ENCODE results near the gene ANKRD40. TPM values are rescaled to one million over a fixed set of nuclear protein-coding genes. Genes with fewer than 3 reads are reported as not detected.

ANKRD40 gene
- 10 to 100 TPM; 24.8 to 46.4 (median 40.3) TPM for total RNA-seq
- 10 to 100 TPM; 14.9 to 37.0 (median 18.7) TPM for polyA plus RNA-seq
- long read RNA-seq, donor 1, full-length matches to known transcripts: 4 of 384 reads
- long read RNA-seq, donor 1, partial matches to known transcripts: 363 of 384 reads
- long read RNA-seq, donor 1, other reads (novel, unspliced or antisense): 17 of 384 reads
- long read RNA-seq, donor 2, full-length matches to known transcripts: 3 of 3 reads
- long read RNA-seq, donor 2, partial matches to known transcripts: 0 of 3 reads
- long read RNA-seq, donor 2, other reads (novel, unspliced or antisense): 0 of 3 reads
- long read RNA-seq, donor 3, full-length matches to known transcripts: 10 of 21 reads
- long read RNA-seq, donor 3, partial matches to known transcripts: 5 of 21 reads
- long read RNA-seq, donor 3, other reads (novel, unspliced or antisense): 6 of 21 reads
- long read RNA-seq, donor 4, full-length matches to known transcripts: 1 of 26 reads
- long read RNA-seq, donor 4, partial matches to known transcripts: 1 of 26 reads
- long read RNA-seq, donor 4, other reads (novel, unspliced or antisense): 24 of 26 reads
- long read RNA-seq, donor 5, full-length matches to known transcripts: 18 of 22 reads
- long read RNA-seq, donor 5, partial matches to known transcripts: 2 of 22 reads
- long read RNA-seq, donor 5, other reads (novel, unspliced or antisense): 2 of 22 reads
- long read RNA-seq, donor 6, partial matches to known transcripts: 1 of 11 reads
- long read RNA-seq, donor 6, other reads (novel, unspliced or antisense): 10 of 11 reads
- long read RNA-seq, donor 7, full-length matches to known transcripts: 3 of 9 reads
- long read RNA-seq, donor 7, partial matches to known transcripts: 6 of 9 reads
- long read RNA-seq, donor 7, other reads (novel, unspliced or antisense): 0 of 9 reads
- long read RNA-seq, donor 8, full-length matches to known transcripts: 8 of 554 reads
- long read RNA-seq, donor 8, partial matches to known transcripts: 499 of 554 reads
- long read RNA-seq, donor 8, other reads (novel, unspliced or antisense): 47 of 554 reads
- long read RNA-seq, donor 9, full-length matches to known transcripts: 7 of 751 reads
- long read RNA-seq, donor 9, partial matches to known transcripts: 708 of 751 reads
- long read RNA-seq, donor 9, other reads (novel, unspliced or antisense): 36 of 751 reads
- long read RNA-seq, donor 10, full-length matches to known transcripts: 6 of 446 reads
- long read RNA-seq, donor 10, partial matches to known transcripts: 427 of 446 reads
- long read RNA-seq, donor 10, other reads (novel, unspliced or antisense): 13 of 446 reads

GRCh38 chr17:50707289-50708049 is at the start of gene ANKRD40:
Gene ANKRD40, minus strand, starts transcription at chr17:50707914. Its CDS starts 260 bp downstream, at chr17:50707654.
- no peaks in the 10 kb centered on the region for H3K27me3 ChIP-seq
- peak within 1 kb of the TSS in 3 of 4 donors; percentile 21 to 64 (median 39) for H3K4me3 ChIP-seq
- H3K9me3 ChIP-seq (replicated peaks in 1 of 3): no peaks in the 10 kb centered on the region
- H3K36me3 ChIP-seq (replicated peaks in 1 of 2): no peaks in the 10 kb centered on the region
- H3K4me1 ChIP-seq (replicated peaks in 1 of 2): peaks cover 24 to 53% of the 10 kb centered on the region in 2 donors
- peak; percentile 91 to 98 (median 94) for DNase-seq
- 0% methylated on average over 11 to 74 of the region's 74 CpGs for WGBS, 4 donors
- peak within 1 kb of the TSS; percentile 51 to 97 (median 96) for H3K27ac ChIP-seq
- TF ChIP-seq POLR2A (IDR thresholded peaks at IDR 0.05): peak in 1 of 2 donors; percentile 71
- peak in 1 of 6 experiments; percentile 27 for TF ChIP-seq CTCF (IDR thresholded peaks at IDR 0.05)
- intact Hi-C loops (cut with DNase I): no loop called here

GRCh38 chr17:50754521-50754920 is 46.8 kb upstream of the ANKRD40 start:
- H3K27me3 ChIP-seq: no peaks in the 10 kb centered on the region
- intact Hi-C loops (cut with DNase I): no loop called here
- no peak for DNase-seq
- H3K9me3 ChIP-seq (replicated peaks in 1 of 3): no peaks in the 10 kb centered on the region
- TF ChIP-seq POLR2A (IDR thresholded peaks at IDR 0.05) (no peak), CTCF (IDR thresholded peaks at IDR 0.05) (no peak)
- no peak overlapping the region for H3K4me3 ChIP-seq
- H3K27ac ChIP-seq: no peak overlapping the region
- H3K36me3 ChIP-seq (replicated peaks in 1 of 2): peaks cover 0 to 51% of the 10 kb centered on the region in 2 donors
- peaks cover 0 to 9% of the 10 kb centered on the region in 2 donors for H3K4me1 ChIP-seq (replicated peaks in 1 of 2)
- 41 to 61% (median 59%) methylated on average over 2 of the region's 2 CpGs for WGBS, 4 donors

GRCh38 chr17:50749245-50749644 is 41.5 kb upstream of the ANKRD40 start:
- intact Hi-C loops (cut with DNase I): no loop called here
- no peak for TF ChIP-seq CTCF (IDR thresholded peaks at IDR 0.05)
- no peak for TF ChIP-seq POLR2A (IDR thresholded peaks at IDR 0.05)
- no peaks in the 10 kb centered on the region for H3K9me3 ChIP-seq (replicated peaks in 1 of 3)
- no peaks in the 10 kb centered on the region for H3K4me1 ChIP-seq (replicated peaks in 1 of 2)
- H3K36me3 ChIP-seq (replicated peaks in 1 of 2): peaks cover 0 to 98% of the 10 kb centered on the region in 2 donors
- no peak overlapping the region for H3K27ac ChIP-seq
- DNase-seq: no peak
- WGBS, 4 donors: 89 to 95% (median 92%) methylated on average over 6 of the region's 6 CpGs
- no peak overlapping the region for H3K4me3 ChIP-seq
- H3K27me3 ChIP-seq: no peaks in the 10 kb centered on the region
